DOHH2 (cell line): ENCODE data around the gene KLF9.

Source experiments
- H3F3A ChIP-seq: fragments of 200-600 bp; sonication (generic), shearing (Covaris generic); 2 replicates; pipeline ENCODE4 v1.6.0; 2016; ENCODE audit warnings: antibody characterized with exemption, mild to moderate bottlenecking; ENCODE audit not compliant: control insufficient read depth, insufficient read depth
- H3K27ac ChIP-seq: fragments of 200-600 bp; sonication (generic); 2 replicates; pipeline ENCODE4 v1.5.1; 2014; ENCODE audit warnings: low read depth, mild to moderate bottlenecking, low read length, moderate library complexity
- H3K27me3 ChIP-seq: fragments of 200-600 bp; sonication (generic); 2 replicates; pipeline ENCODE4 v1.6.1; 2014; ENCODE audit warnings: mild to moderate bottlenecking, low read length, mixed read lengths; ENCODE audit not compliant: control insufficient read depth
- H3K36me3 ChIP-seq: fragments of 200-600 bp; sonication (generic); 2 replicates; pipeline ENCODE4 v1.6.1; 2014; ENCODE audit warnings: mild to moderate bottlenecking, low read length, moderate library complexity, mixed read lengths; ENCODE audit not compliant: control insufficient read depth
- H3K4me1 ChIP-seq: fragments of 200-600 bp; sonication (generic); 2 replicates; pipeline ENCODE4 v1.6.1; 2014; ENCODE audit warnings: mild to moderate bottlenecking, low read length, mixed read lengths; ENCODE audit not compliant: control insufficient read depth
- H3K4me2 ChIP-seq: fragments of 200-600 bp; sonication (generic); 2 replicates; pipeline ENCODE4 v1.6.0; 2014; ENCODE audit warnings: mild to moderate bottlenecking, low read length, moderate library complexity
- H3K4me3 ChIP-seq: fragments of 200-600 bp; sonication (generic); 2 replicates; pipeline ENCODE4 v1.5.1; 2014; ENCODE audit warnings: mild to moderate bottlenecking, low read length, mixed read lengths
- H3K79me2 ChIP-seq: fragments of 200-600 bp; sonication (generic); 2 replicates; pipeline ENCODE4 v1.6.1; 2014; ENCODE audit warnings: mild to moderate bottlenecking, low read length, mixed read lengths; ENCODE audit not compliant: control insufficient read depth
- H3K9me2 ChIP-seq: fragments of 200-600 bp; sonication (generic); replicated peaks from 2 replicates; pipeline ENCODE4 v1.6.1; 2014; ENCODE audit warnings: mild to moderate bottlenecking, low read length, mixed read lengths; ENCODE audit not compliant: control insufficient read depth
- H3K9me3 ChIP-seq: fragments of 200-600 bp; sonication (generic); 2 replicates; pipeline ENCODE4 v1.6.1; 2014; ENCODE audit warnings: antibody characterized with exemption, low read length, mixed read lengths; ENCODE audit not compliant: control insufficient read depth, insufficient read depth
- H4K20me1 ChIP-seq: fragments of 200-600 bp; sonication (generic); 2 replicates; pipeline ENCODE4 v1.6.0; 2014; ENCODE audit warnings: low read depth, mild to moderate bottlenecking, antibody characterized with exemption, low read length, moderate library complexity; ENCODE audit not compliant: control insufficient read depth, insufficient read depth
- CTCF ChIP-seq: fragments of 200-600 bp; sonication (generic); IDR thresholded peaks from one replicate; pipeline ENCODE4 v1.5.1; 2014; ENCODE audit warnings: antibody characterized with exemption, mild to moderate bottlenecking, low read depth, low read length; ENCODE audit not compliant: poor library complexity, severe bottlenecking
- EZH2phosphoT487 ChIP-seq: fragments of 200-600 bp; sonication (generic); IDR thresholded peaks from 2 replicates; pipeline ENCODE4 v1.6.1; 2017; ENCODE audit warnings: borderline replicate concordance, mild to moderate bottlenecking, antibody characterized with exemption, low read length, moderate library complexity, mixed read lengths

The KLF9 gene

GRCh38 chr9:70412832-70413463 lies 1.5 kb downstream of the KLF9 start:
- H3K9me2 ChIP-seq, result no peaks in the 10 kb centered on the region
- peaks cover 16% of the 10 kb centered on the region for H3K27me3 ChIP-seq
- H3K36me3 ChIP-seq, result no peaks in the 10 kb centered on the region
- peaks cover 16% of the 10 kb centered on the region for H3F3A ChIP-seq
- no peaks in the 10 kb centered on the region for H4K20me1 ChIP-seq
- H3K4me1 ChIP-seq, result peaks cover 36% of the 10 kb centered on the region
- H3K4me3 ChIP-seq, result peak overlapping the region; percentile 79
- H3K27ac ChIP-seq, result no peak overlapping the region
- H3K79me2 ChIP-seq, result no peaks in the 10 kb centered on the region
- no peaks in the 10 kb centered on the region for H3K9me3 ChIP-seq
- TF ChIP-seq EZH2phosphoT487, result 0 out of 2 replicates have a peak, but pooled peaks have one; percentile 33
- no peak for TF ChIP-seq CTCF
- H3K4me2 ChIP-seq, result peak overlapping the region; percentile 78

- Histone ChIP-seq H4K20me1 (no peaks in the 10 kb centered on the region), H3K27me3 (peaks cover 16% of the 10 kb centered on the region), H3K9me2 (no peaks in the 10 kb centered on the region), H3K4me1 (peaks cover 35% of the 10 kb centered on the region), H3K36me3 (no peaks in the 10 kb centered on the region), H3K79me2 (no peaks in the 10 kb centered on the region), H3K4me3 (peak overlapping the region; percentile 79), H3K27ac (no peak overlapping the region), H3K4me2 (peak overlapping the region; percentile 78), H3F3A (peaks cover 11% of the 10 kb centered on the region), H3K9me3 (no peaks in the 10 kb centered on the region)
- TF ChIP-seq CTCF (no peak), EZH2phosphoT487 (no peak; the same call in 1 of the 2 replicates)
Observed at GRCh38 chr9:70411930-70412831, 2.3 kb downstream of the KLF9 start.

GRCh38 chr9:70411121-70411929 lies 3.1 kb downstream of the KLF9 start:
- Histone ChIP-seq H3K4me3 (no peak overlapping the region), H3K4me2 (peak overlapping the region; percentile 78)
- TF ChIP-seq CTCF (no peak), EZH2phosphoT487 (no peak)

More at GRCh38 chr9:70411121-70411929, 3.1 kb downstream of the KLF9 start:
- Histone ChIP-seq H3K79me2 (no peaks in the 10 kb centered on the region), H3K27ac (no peak overlapping the region), H3K36me3 (no peaks in the 10 kb centered on the region), H3F3A (0 out of 2 replicates have a peak, but pooled peaks cover 2% of the 10 kb centered on the region), H3K27me3 (peaks cover 16% of the 10 kb centered on the region), H4K20me1 (no peaks in the 10 kb centered on the region), H3K9me3 (no peaks in the 10 kb centered on the region), H3K4me1 (peaks cover 35% of the 10 kb centered on the region), H3K9me2 (no peaks in the 10 kb centered on the region)
